M059J (cell line): ENCODE measurements around the gene ASB8. TPM values are rescaled to one million over a fixed set of nuclear protein-coding genes. Genes with fewer than 3 reads are reported as not detected.
"Not testable (repeated sequence)": the region's sequence is repeated elsewhere in the genome, so short reads cannot be mapped to it uniquely, and the experiment has no call there.

ENCODE experiments used
- DNase-seq: peaks from one replicate; pipeline ENCODE4 v3.0.0-alpha.2; 2012; ENCODE audit warnings: low read depth
- total RNA-seq: library from RNA; depleted of rRNA; stranded (reverse); fragments of >200 nt; shearing (Covaris generic); gene quantifications from 2 replicates; pipeline ENCODE4 v1.2.3, GENCODE V29; 2014

Gene ASB8
- total RNA-seq, 1 experiment from 2014 or later = 23.9 TPM

DNA sequence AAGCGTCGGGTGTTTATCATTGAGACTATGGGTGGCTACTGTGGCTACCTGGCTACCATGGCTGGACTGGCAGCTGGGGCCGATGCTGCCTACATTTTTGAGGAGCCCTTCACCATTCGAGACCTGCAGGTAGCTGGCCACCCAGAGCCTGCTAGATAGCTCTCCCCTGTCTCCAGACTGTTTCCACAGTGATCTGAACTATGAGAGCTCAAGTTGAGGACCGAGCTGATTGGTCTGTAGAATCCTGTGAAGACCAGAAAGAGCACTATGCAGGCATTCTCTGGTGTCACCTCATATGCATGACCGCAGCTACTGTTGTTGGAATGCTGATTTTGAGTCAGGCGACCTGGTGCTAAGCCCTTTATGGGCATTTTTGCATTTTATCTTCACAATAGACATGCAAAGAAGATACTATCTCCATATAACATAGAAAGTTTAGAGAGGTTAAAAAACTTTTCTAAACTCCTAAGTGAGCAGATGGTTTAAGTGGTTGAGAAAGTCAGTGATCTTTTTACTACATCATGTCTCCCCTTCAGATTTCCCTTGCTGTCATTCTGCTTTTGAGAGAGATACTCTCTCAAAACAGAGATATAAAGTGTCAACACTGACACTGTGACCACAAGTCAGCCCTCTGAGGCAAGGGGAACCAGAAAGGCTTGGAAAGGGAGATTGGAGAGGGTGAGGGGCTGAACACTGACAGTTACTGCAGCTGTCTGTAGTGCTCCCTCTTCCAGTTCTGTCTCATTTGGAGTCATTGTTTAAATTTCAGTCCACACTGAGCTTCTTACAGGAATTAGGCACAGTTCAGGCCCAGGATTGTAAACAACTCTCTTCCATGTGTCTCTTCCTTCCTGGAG is 14.3 kb downstream of the ASB8 start:
- no peak for DNase-seq

DNA sequence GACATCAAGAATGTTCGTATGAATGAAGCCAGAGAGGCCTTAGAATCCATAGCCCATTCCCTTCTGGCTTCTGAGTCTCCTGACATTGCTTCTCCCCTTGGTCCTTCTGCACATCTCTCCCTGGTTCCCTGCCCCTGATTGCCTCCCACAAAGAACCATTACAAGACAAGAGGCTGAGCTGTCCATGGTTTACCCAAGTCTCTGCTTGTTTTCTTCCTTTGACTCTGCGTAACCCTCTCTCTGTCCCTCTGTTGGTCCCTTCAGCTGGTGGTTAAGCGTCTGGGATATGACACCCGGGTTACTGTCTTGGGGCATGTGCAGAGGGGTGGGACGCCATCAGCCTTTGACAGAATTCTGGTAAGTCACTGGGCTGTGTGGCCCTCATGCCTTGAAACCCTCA is 22.3 kb downstream of the ASB8 start:
- no peak for DNase-seq

- no peak for DNase-seq
Observed at GRCh38 chr12:48132826-48133225, 24.5 kb downstream of the ASB8 start.

DNA sequence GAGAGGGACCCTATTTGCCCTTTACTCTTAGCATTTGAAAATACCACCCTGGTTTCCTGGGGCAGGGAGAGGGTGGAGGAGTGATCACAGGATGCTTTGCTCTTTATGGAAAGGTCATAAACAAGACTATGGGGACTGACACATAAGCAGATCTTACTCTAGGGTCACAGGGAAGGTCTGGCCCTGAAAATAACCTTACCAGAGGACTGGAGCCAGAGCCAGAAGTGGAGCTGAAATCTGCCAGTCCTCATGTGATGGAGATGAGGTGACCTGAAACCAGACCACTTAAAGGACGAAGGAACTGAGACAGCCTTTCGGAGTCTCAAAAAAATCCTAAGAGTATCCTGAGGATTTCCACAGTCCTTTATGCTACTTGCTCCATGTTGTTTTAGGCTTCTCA is 25.8 kb downstream of the ASB8 start:
- DNase-seq = no peak

DNA sequence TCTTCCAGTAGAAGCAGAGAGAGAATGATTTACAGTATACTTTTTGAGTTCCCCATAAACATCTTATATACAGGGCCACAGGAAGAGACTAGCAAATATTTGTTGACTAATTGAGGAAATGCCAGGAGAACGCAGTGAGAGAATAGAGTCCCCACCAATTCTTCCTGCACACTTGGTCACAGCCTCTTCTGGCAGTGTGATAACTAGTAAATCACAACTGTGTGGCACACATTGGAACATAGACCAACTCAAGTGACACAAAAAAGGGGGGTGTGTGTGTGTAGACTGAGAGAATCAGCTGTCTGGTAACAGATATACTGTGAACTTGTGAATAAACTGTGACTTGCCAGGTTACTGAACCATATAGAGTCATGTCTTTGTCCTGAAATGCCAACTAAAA is 27.9 kb downstream of the ASB8 start:
- no peak for DNase-seq

GRCh38 chr12:48128800-48129199 is 28.5 kb downstream of the ASB8 start:
- no peak for DNase-seq

DNA sequence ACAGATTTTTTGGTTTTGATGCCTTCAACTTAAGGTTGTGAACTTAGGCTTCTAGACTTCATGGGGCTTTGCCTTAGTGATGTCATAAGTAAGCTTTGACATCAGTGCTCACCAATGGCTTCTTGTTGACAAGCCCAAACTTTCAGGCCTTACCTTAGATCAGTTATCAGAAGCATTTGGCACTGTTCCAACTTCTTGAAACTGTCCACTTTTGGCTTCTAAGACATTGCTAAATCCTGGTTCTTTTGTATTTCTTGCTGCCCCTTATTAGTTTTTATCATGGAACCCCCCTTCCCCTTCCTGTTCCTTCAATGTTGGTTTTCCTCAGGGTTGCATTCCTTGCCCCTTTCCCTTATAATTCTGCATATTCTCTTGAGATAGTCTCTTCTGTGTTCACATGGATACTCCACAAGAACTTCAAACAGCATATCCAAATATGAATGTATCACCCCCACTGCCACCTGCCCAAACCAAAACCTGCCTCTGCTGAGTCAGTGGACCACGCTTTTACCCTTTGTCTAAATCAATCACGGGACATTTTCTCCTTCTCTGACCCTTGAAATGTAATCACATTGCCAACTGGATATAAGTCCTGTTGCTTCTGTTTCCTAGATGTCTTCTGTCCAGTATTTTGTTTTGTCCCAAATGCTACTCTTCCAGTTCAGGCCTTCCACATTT is 30.2 kb downstream of the ASB8 start:
- no peak for DNase-seq

- no peak for DNase-seq
Observed at GRCh38 chr12:48125985-48126384, 31.3 kb downstream of the ASB8 start.

GRCh38 chr12:48125542-48125941 is 31.8 kb downstream of the ASB8 start:
- DNase-seq = not testable (repeated sequence)

DNA sequence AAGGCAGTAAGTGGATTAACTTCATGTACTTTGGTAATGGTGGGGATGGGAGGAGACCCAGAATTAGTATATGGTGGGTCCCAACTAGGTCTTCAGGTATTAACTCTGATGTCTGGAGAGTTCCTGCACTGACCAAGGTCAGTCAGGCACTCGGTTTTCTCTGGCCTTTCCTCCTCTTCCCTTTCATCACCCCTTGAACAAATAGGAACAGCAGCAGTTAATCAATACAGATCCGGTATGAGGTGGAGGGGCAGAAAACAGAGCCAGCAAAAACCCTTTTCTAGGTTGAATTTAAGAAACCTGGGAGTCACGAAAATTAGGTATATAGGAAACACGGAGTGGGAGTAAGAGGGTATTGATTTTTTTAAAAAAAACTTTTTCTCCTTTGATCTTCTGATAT is 34.1 kb downstream of the ASB8 start:
- DNase-seq = no peak

DNA sequence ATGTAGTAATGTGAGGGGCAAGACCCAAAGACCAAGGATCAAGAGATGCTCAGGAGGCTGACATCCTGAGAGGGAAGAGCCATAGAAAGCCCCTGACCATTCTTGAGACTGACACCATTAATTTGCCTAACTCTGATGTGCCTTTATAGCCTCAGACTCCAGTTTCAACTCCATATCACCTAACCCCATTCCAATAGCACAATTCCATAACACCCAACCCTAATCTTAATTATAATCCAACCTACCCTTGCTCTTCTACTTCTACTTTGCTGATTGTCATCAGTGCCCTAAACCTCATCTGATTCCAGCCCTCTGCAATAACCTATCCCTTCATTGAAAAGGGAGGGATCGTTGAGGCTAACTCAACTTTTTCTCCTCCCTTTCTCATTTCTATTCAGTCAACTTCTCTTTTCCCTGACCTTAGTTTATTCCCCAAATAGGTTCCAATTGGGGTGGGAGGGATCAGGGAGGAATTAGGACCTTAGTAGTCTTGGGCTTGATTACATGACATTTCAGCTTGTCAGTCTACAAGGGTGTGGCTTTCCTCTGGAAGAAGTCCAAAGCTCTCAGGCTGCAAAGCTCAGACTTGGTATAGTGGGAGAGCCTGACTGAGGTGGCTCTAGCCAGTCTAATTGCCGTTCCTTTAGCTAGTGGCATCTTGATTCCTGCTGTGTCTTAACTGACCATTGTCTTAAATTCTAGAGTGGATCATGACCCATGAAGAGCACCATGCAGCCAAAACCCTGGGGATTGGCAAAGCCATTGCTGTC is 35.1 kb downstream of the ASB8 start:
- DNase-seq = no peak

GRCh38 chr12:48121522-48121921 is 35.8 kb downstream of the ASB8 start:
- DNase-seq = no peak

DNA sequence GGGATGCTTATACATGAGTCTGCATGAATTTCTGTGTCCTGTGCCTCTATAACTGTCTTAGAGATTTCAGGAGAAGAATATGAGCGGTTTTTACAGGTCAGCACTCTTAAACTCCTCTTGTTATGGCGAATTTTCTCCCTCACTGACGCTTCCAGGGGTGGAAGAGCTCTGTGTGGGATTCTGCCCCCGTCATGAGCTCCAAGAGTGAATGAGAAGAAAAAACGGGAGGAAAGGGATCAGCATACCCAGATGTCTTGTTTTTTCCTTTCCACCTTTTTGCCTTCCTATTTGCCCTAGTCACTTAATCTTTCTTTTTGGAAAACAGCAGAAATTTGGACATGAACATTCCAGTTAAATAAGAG is 37.5 kb downstream of the ASB8 start:
- no peak for DNase-seq

DNA sequence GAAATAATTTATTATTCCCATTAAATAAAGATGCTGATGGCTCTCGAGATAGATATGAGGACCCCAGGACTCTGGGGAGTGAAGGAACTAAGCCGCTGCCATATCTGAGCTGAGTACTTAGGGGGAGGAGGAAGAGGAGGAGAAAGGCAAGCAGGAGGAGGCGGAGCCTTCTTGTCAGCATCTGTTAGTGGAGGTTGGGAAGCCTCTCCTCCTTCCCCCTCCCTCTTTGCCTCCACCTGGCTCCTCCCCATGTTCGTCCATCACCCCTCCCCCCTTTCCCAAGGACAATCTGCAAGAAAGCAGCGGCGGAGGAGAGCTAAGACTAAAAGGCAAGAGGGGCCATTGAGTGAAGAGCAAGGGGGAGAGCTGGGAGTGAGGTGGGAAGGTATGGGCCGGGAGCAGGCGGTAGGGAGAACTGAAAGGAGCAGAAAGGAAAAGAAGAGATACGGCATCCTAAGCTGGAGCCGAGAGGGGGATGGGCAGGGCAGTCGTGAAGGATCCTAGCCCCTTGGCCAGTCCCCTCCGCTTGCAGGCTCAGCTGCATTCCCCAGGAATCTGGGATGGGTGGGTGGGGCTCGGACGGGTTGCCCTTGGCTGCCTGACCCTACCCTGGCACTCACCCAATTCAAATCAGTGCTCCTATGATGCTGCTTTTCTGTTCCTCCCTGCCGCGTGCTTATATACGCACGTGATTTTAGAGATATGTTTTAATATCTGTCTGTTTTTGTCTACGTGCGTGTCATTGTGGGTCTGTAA is 38.1 kb downstream of the ASB8 start, which contains the start of gene PFKM:
TSS of gene PFKM (plus strand) at position 287 of the 756 bp plus-strand sequence. CDS start 3,411 bp downstream, outside the sequence.
- peak; percentile 89 for DNase-seq

- DNase-seq = peak; percentile 11
Observed at GRCh38 chr12:48118284-48118871, 38.9 kb downstream of the ASB8 start.

DNA sequence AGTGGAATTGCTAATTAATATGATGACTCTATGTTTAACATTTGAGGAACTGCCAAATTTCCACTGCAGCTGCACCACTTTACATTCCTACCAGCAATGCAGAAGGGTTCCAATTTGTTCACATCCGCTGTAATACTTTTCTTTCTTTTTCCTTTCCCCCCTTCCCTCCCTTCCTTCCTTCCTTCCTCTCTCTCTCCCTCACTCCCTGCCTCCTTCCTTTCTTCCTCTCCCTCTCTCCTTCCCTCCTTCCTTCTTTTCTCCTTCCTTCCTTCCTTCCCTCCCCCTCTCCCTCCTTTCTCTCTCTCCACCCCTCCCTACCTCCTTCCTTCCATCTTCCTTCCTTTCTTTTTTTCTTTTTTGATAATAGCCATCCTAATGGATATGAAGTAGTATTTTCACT is 41.4 kb downstream of the ASB8 start:
- DNase-seq = no peak

DNA sequence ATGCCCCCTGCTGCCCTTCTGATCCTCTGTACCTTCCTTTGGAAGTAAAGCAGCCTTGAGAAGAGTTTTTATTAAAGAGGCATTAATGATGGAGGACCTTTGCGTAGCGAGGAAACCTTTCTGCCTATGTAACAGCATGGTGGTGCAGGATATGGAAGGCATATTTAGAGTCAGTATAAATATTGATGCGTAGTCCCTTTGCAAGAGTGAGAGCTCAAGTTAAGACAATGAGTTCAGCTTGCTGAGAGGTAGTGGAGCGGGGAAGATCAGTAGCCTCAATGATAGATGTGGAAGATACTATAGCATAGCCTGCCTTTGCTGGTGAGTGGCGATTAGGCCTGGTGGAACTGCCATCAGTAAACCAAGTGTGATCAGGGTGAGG is 46.0 kb downstream of the ASB8 start:
- not testable (repeated sequence) for DNase-seq

DNA sequence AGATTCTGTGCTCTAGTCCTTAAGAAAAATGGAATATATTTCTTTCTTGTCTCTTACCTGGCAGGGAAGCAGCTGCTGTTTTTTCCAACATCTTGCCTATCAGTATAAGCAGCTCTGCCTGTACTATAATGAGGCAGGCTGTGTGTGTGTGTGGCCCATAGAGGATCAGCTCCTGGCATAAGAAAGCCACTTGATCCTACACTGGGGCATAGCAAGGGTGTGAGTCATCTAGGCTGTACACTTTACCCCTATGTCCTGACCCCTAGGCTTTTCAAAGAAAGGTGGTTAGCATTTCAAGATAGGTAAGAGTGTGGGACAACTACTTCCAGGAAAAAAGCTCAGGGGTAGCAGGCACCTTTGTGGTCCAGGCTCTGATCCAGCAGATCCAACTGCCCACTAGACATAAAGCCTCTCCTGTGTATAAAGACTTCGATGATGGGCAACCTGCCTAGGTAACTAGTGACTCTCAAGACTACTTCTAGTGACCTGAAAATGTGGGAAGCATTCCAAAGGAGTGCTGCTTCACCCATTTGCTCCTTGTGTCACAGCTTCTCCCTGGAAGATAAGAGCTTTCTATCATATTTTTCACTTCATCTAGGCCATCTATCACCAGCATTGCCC is 46.5 kb downstream of the ASB8 start:
- DNase-seq = peak; percentile 9

DNA sequence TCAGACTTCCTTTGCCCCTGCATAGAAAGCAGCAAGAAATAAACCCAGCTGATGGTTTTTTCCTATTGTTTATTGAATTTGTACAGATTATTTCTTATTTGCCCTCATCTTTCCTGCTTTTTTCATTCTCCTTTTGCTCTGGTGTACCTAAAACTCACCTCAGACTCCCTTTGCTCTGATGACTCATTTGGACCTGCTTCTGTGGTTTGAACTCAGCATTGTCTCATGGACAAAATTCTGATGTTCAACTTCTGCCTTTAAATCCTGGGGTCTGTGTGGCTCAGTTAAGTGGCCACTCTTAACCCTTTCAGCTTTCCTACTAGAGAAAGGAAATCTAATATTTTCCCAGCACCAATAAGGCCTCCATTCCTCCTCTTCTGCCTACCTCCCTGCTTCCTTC is 47.9 kb downstream of the ASB8 start:
- DNase-seq = peak; percentile 30

DNA sequence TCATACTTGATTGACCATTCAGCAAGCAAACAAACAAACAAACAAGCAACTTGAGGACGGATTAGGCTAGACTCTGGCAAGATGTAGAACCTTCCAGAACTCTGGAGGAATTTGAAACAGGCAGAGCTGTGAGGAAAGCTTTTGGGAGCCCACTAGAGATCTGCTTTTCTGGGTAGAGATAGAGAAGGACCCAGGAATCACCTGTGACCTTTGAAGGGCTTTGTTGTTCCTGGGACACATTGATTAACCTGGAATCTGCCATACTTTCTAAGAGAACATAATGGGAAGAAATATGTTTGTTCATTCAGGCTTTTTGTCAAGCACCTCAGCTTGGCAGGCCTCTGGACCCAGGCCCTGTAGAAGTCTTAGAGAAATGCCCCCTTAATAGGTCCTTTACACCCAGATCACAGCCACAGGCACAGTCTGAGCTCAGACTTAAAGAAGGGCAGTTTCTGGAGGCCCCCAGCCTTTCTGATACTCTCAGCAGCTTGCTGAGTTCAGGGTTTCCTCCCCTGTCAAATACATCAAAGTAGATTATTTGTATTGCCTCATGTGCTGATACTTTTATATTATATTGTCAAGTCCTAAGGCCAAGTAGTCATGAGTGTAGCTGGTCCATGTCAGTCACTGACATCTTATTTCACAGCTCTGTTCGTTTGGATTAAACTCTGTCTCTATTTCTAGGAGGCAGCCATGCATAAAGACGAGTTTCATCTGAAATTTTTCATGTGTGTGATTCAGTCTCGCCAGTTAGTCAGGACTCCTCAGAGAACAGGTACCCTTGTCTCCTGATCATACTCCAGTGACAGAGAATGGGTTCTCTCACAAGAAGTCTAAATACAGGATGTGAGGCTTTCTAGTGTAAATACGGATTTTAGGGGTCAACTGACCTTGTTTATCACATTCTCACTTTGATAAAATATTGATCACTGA is 50.4 kb downstream of the ASB8 start:
- no peak for DNase-seq
